Neural progenitor cell (in vitro differentiated cells): Measurements from ENCODE around the gene PDCD1LG2. TPM values are rescaled to one million over a fixed set of nuclear protein-coding genes. Genes with fewer than 3 reads are reported as not detected.
"Not testable (repeated sequence)": the region's sequence is repeated elsewhere in the genome, so short reads cannot be mapped to it uniquely, and the experiment has no call there.

ENCODE experiments used
- DNase-seq: peaks from one replicate; pipeline ENCODE4 v3.0.0-alpha.2; 2016; ENCODE audit warnings: low spot score
- H2AFZ ChIP-seq: fragments of 200-600 bp; sonication (generic); replicated peaks from 2 replicates; pipeline ENCODE4 v1.6.1; 2016; ENCODE audit warnings: antibody characterized with exemption
- H3F3A ChIP-seq: fragments of 200-600 bp; sonication (generic); 2 replicates; pipeline ENCODE4 v1.6.1; 2016; ENCODE audit warnings: antibody characterized with exemption, low read depth
- H3K27ac ChIP-seq: fragments of 200-600 bp; sonication (generic); 2 replicates; pipeline ENCODE4 v1.5.1; 2016; ENCODE audit warnings: mild to moderate bottlenecking
- H3K27me3 ChIP-seq: fragments of 200-600 bp; sonication (generic); 2 replicates; pipeline ENCODE4 v1.6.1; 2016; ENCODE audit warnings: mild to moderate bottlenecking, moderate library complexity
- H3K36me3 ChIP-seq: fragments of 200-600 bp; sonication (generic); 2 replicates; pipeline ENCODE4 v1.5.1; 2016
- H3K4me1 ChIP-seq: fragments of 200-600 bp; sonication (generic); 2 replicates; pipeline ENCODE4 v1.6.1; 2016; ENCODE audit warnings: mixed run types
- H3K4me2 ChIP-seq: fragments of 200-600 bp; sonication (generic); 2 replicates; pipeline ENCODE4 v1.6.1; 2016
- H3K4me3 ChIP-seq: fragments of 200-600 bp; sonication (generic); 2 replicates; pipeline ENCODE4 v1.5.1; 2016
- H3K79me2 ChIP-seq: fragments of 200-600 bp; sonication (generic); 2 replicates; pipeline ENCODE4 v1.6.1; 2016; ENCODE audit warnings: low read depth
- H3K9ac ChIP-seq: fragments of 200-600 bp; sonication (generic); 2 replicates; pipeline ENCODE4 v1.6.1; 2016
- H3K9me3 ChIP-seq: fragments of 200-600 bp; sonication (generic); 2 replicates; pipeline ENCODE4 v1.5.1; 2016; ENCODE audit warnings: low read depth
- H4K20me1 ChIP-seq: fragments of 200-600 bp; sonication (generic); 2 replicates; pipeline ENCODE4 v1.6.1; 2016; ENCODE audit warnings: low read depth
- H3K27ac Mint-ChIP-seq: 3 replicates; pipeline ENCODE4 v1.8.0; 2021; ENCODE audit warnings: mixed read lengths
- H3K27me3 Mint-ChIP-seq: 2 replicates; pipeline ENCODE4 v1.8.0; 2022; ENCODE audit warnings: low read depth, mild to moderate bottlenecking, inconsistent platforms, moderate library complexity, mixed read lengths; ENCODE audit not compliant: insufficient read depth
- H3K36me3 Mint-ChIP-seq: 3 replicates; pipeline ENCODE4 v1.8.0; 2021; ENCODE audit warnings: mixed read lengths
- H3K4me1 Mint-ChIP-seq: 3 replicates; pipeline ENCODE4 v1.8.0; 2021; ENCODE audit warnings: mixed read lengths
- H3K4me3 Mint-ChIP-seq: 3 replicates; pipeline ENCODE4 v1.8.0; 2021; ENCODE audit warnings: mild to moderate bottlenecking, moderate library complexity, mixed read lengths
- H3K9me3 Mint-ChIP-seq: 3 replicates; pipeline ENCODE4 v1.8.0; 2020; ENCODE audit warnings: mixed read lengths
- EZH2 ChIP-seq: fragments of 200-600 bp; sonication (generic); IDR thresholded peaks from 2 replicates; pipeline ENCODE4 v1.6.1; 2017; ENCODE audit warnings: antibody characterized with exemption, mild to moderate bottlenecking, moderate library complexity
- EZH2phosphoT487 ChIP-seq: fragments of 200-600 bp; sonication (generic); IDR thresholded peaks from 2 replicates; pipeline ENCODE4 v1.6.1; 2017; ENCODE audit warnings: antibody characterized with exemption
- total RNA-seq: library from RNA; depleted of rRNA; stranded (reverse); fragments of >200 nt; gene quantifications from 2 replicates; pipeline ENCODE4 v1.2.3, GENCODE V29; 2015; ENCODE audit warnings: low replicate concordance
- TF ChIP-seq, protein P1 (sequence below): fragments of 200-600 bp; sonication (generic); IDR thresholded peaks from 2 replicates; pipeline ENCODE4 v1.5.1; 2017; ENCODE audit warnings: antibody characterized with exemption, mild to moderate bottlenecking

The PDCD1LG2 gene
- total RNA-seq, 1 donor from 2014 or later, result not detected

DNA sequence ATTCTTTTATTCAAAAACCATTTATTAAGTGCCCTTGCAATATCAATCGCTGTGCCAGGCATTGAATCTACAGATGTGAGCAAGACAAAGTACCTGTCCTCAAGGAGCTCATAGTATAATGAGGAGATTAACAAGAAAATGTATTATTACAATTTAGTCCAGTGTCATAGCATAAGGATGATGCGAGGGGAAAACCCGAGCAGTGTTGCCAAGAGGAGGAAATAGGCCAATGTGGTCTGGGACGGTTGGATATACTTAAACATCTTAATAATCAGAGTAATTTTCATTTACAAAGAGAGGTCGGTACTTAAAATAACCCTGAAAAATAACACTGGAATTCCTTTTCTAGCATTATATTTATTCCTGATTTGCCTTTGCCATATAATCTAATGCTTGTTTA, 41.5 kb upstream of the PDCD1LG2 start:
- no peaks in the 10 kb centered on the region for H3K79me2 ChIP-seq
- no peaks in the 10 kb centered on the region for H3K9me3 Mint-ChIP-seq
- H3K4me1 ChIP-seq, result peaks cover 8% of the 10 kb centered on the region
- no peak overlapping the region for H3K4me3 Mint-ChIP-seq
- H3K4me1 Mint-ChIP-seq, result no peaks in the 10 kb centered on the region
- no peak overlapping the region for H3K4me3 ChIP-seq
- no peaks in the 10 kb centered on the region for H3K27me3 ChIP-seq
- no peaks in the 10 kb centered on the region for H3K36me3 Mint-ChIP-seq
- H3K27ac ChIP-seq, result no peak overlapping the region
- TF ChIP-seq, protein P1, sequence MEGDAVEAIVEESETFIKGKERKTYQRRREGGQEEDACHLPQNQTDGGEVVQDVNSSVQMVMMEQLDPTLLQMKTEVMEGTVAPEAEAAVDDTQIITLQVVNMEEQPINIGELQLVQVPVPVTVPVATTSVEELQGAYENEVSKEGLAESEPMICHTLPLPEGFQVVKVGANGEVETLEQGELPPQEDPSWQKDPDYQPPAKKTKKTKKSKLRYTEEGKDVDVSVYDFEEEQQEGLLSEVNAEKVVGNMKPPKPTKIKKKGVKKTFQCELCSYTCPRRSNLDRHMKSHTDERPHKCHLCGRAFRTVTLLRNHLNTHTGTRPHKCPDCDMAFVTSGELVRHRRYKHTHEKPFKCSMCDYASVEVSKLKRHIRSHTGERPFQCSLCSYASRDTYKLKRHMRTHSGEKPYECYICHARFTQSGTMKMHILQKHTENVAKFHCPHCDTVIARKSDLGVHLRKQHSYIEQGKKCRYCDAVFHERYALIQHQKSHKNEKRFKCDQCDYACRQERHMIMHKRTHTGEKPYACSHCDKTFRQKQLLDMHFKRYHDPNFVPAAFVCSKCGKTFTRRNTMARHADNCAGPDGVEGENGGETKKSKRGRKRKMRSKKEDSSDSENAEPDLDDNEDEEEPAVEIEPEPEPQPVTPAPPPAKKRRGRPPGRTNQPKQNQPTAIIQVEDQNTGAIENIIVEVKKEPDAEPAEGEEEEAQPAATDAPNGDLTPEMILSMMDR, result no peak
- TF ChIP-seq EZH2, result no peak
- TF ChIP-seq EZH2phosphoT487, result no peak
- no peak for DNase-seq
- H3K9me3 ChIP-seq, result no peaks in the 10 kb centered on the region
- no peak overlapping the region for H3K9ac ChIP-seq
- no peak overlapping the region for H2AFZ ChIP-seq
- H3F3A ChIP-seq, result no peaks in the 10 kb centered on the region
- H3K36me3 ChIP-seq, result no peaks in the 10 kb centered on the region
- H3K4me2 ChIP-seq, result no peak overlapping the region
- no peaks in the 10 kb centered on the region for H4K20me1 ChIP-seq
- no peaks in the 10 kb centered on the region for H3K27me3 Mint-ChIP-seq
- H3K27ac Mint-ChIP-seq, result no peak overlapping the region

DNA sequence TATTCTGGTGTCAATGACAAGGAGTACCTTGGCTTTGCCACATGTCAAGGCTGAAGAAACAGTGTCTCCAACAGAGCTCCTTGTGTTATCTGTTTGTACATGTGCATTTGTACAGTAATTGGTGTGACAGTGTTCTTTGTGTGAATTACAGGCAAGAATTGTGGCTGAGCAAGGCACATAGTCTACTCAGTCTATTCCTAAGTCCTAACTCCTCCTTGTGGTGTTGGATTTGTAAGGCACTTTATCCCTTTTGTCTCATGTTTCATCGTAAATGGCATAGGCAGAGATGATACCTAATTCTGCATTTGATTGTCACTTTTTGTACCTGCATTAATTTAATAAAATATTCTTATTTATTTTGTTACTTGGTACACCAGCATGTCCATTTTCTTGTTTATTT, 40.2 kb upstream of the PDCD1LG2 start:
- Mint-ChIP-seq H3K4me3 (no peak overlapping the region), H3K36me3 (no peaks in the 10 kb centered on the region), H3K4me1 (no peaks in the 10 kb centered on the region), H3K27ac (no peak overlapping the region), H3K9me3 (peaks cover 2% of the 10 kb centered on the region), H3K27me3 (no peaks in the 10 kb centered on the region)
- Histone ChIP-seq H3K4me3 (no peak overlapping the region), H3K9ac (no peak overlapping the region), H3K4me2 (no peak overlapping the region), H3K27ac (no peak overlapping the region), H4K20me1 (no peaks in the 10 kb centered on the region), H3F3A (no peaks in the 10 kb centered on the region), H3K36me3 (no peaks in the 10 kb centered on the region), H3K9me3 (no peaks in the 10 kb centered on the region), H3K4me1 (peaks cover 8% of the 10 kb centered on the region), H3K79me2 (no peaks in the 10 kb centered on the region), H3K27me3 (no peaks in the 10 kb centered on the region), H2AFZ (no peak overlapping the region)
- DNase-seq, result no peak
- TF ChIP-seq EZH2, result no peak
- TF ChIP-seq, protein P1, result no peak
- TF ChIP-seq EZH2phosphoT487, result no peak

DNA sequence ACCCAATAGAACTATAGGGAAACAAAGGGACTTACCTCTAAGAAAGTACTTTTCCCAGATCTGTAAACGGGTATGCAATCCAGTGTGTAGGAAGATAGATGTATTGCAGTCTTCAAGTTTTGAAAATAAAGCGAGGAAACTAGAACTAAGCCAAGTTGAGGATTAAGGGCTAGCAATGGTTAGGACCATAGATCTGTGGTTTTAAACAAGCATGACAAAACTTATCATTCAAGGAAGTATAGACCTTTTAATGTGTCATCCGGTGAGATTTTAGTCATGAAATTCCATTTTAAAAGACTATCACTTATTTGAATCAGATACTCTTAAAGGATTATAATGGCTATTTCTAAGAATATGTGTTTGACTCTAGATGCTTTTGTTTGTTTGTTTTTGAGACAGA, 39.5 kb upstream of the PDCD1LG2 start:
- H3K4me3 ChIP-seq, result no peak overlapping the region
- H3K79me2 ChIP-seq, result no peaks in the 10 kb centered on the region
- H3K9me3 ChIP-seq, result no peaks in the 10 kb centered on the region
- no peak overlapping the region for H3K4me2 ChIP-seq
- no peaks in the 10 kb centered on the region for H3K4me1 Mint-ChIP-seq
- no peaks in the 10 kb centered on the region for H3K27me3 ChIP-seq
- H3K36me3 ChIP-seq, result no peaks in the 10 kb centered on the region
- no peak overlapping the region for H3K27ac ChIP-seq
- no peak for DNase-seq
- TF ChIP-seq EZH2, result no peak
- no peak for TF ChIP-seq EZH2phosphoT487
- TF ChIP-seq, protein P1, result no peak
- no peaks in the 10 kb centered on the region for H4K20me1 ChIP-seq
- H3K4me3 Mint-ChIP-seq, result no peak overlapping the region
- no peaks in the 10 kb centered on the region for H3K36me3 Mint-ChIP-seq
- H3K9ac ChIP-seq, result no peak overlapping the region
- no peak overlapping the region for H2AFZ ChIP-seq
- H3K27me3 Mint-ChIP-seq, result no peaks in the 10 kb centered on the region
- no peaks in the 10 kb centered on the region for H3F3A ChIP-seq
- H3K27ac Mint-ChIP-seq, result no peak overlapping the region
- peaks cover 2% of the 10 kb centered on the region for H3K9me3 Mint-ChIP-seq
- peaks cover 8% of the 10 kb centered on the region for H3K4me1 ChIP-seq

DNA sequence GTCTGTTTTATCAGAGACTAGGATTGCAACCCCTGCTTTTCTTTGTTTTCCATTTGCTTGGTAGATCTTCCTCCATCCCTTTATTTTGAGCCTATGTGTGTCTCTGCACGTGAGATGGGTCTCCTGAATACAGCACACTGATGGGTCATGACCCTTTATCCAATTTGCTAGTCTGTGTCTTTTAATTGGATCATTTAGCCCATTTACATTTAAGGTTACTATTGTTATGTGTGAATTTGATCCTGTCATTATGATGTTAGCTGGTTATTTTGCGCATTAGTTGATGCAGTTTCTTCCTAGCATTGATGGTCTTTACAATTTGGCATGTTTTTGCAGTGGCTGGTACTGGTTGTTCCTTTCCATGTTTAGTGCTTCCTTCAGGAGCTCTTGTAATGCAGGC, 34.7 kb upstream of the PDCD1LG2 start:
- H3K27ac ChIP-seq, H3K4me2 ChIP-seq, H3F3A ChIP-seq, H3K27me3 ChIP-seq, H3K36me3 ChIP-seq, DNase-seq, H3K4me1 Mint-ChIP-seq, H3K9me3 ChIP-seq, H3K9ac ChIP-seq, H2AFZ ChIP-seq, H3K9me3 Mint-ChIP-seq, H4K20me1 ChIP-seq, H3K36me3 Mint-ChIP-seq, H3K79me2 ChIP-seq, H3K4me3 ChIP-seq, H3K27ac Mint-ChIP-seq, H3K4me3 Mint-ChIP-seq, H3K4me1 ChIP-seq, H3K27me3 Mint-ChIP-seq: not testable (repeated sequence)
